GM23338 (cell line): ENCODE data around the gene ZBTB12. TPM values are rescaled to one million over a fixed set of nuclear protein-coding genes. Genes with fewer than 3 reads are reported as not detected.

ENCODE experiments used
- ATAC-seq: fragments of 200-7000 bp; cut with Tn5 transposase; 3 replicates; pipeline ENCODE4 v1.9.1; 2020
- DNase-seq: peaks from one replicate; pipeline ENCODE4 v3.0.0-alpha.2; 2015; ENCODE audit warnings: low spot score
- H2AFZ ChIP-seq: fragments of 200-600 bp; sonication (generic); 2 replicates; pipeline ENCODE4 v1.8.0; 2016; ENCODE audit warnings: antibody characterized with exemption, mild to moderate bottlenecking, moderate library complexity
- H3F3A ChIP-seq: fragments of 200-600 bp; sonication (generic); replicated peaks from 2 replicates; pipeline ENCODE4 v1.8.0; 2017; ENCODE audit warnings: antibody characterized with exemption, mixed run types, low read depth
- H3K27ac ChIP-seq: fragments of 200-600 bp; sonication (generic); 2 replicates; pipeline ENCODE4 v1.6.1; 2016; ENCODE audit warnings: low read depth
- H3K27me3 ChIP-seq: fragments of 200-600 bp; sonication (generic); 2 replicates; pipeline ENCODE4 v1.8.0; 2016; ENCODE audit warnings: mild to moderate bottlenecking, mixed run types, moderate library complexity; ENCODE audit not compliant: insufficient read depth
- H3K36me3 ChIP-seq: fragments of 200-600 bp; sonication (generic); 2 replicates; pipeline ENCODE4 v1.8.0; 2016; ENCODE audit warnings: mild to moderate bottlenecking; ENCODE audit not compliant: insufficient read depth
- H3K4me1 ChIP-seq: fragments of 200-600 bp; sonication (generic); 2 replicates; pipeline ENCODE4 v1.8.0; 2016; ENCODE audit warnings: mild to moderate bottlenecking, moderate library complexity; ENCODE audit not compliant: insufficient read depth
- H3K4me2 ChIP-seq: fragments of 200-600 bp; sonication (generic); 2 replicates; pipeline ENCODE4 v1.7.1; 2017; ENCODE audit warnings: mixed run types
- H3K4me3 ChIP-seq: fragments of 200-600 bp; sonication (generic); 2 replicates; pipeline ENCODE4 v1.6.1; 2016; ENCODE audit warnings: mixed run types
- H3K79me2 ChIP-seq: fragments of 200-600 bp; sonication (generic); replicated peaks from 2 replicates; pipeline ENCODE4 v1.8.0; 2017; ENCODE audit warnings: mild to moderate bottlenecking; ENCODE audit not compliant: insufficient read depth
- H3K9me2 ChIP-seq: fragments of 200-600 bp; sonication (generic); 2 replicates; pipeline ENCODE4 v1.8.0; 2017; ENCODE audit not compliant: insufficient read depth
- H4K20me1 ChIP-seq: fragments of 200-600 bp; sonication (generic); replicated peaks from 2 replicates; pipeline ENCODE4 v1.8.0; 2017; ENCODE audit warnings: mild to moderate bottlenecking; ENCODE audit not compliant: insufficient read depth
- H3K27ac Mint-ChIP-seq: 2 replicates; pipeline ENCODE4 v1.8.0; 2020; ENCODE audit warnings: inconsistent platforms, mild to moderate bottlenecking, moderate library complexity, mixed read lengths
- H3K27me3 Mint-ChIP-seq: 3 replicates; pipeline ENCODE4 v1.8.0; 2022; ENCODE audit warnings: low read depth, mild to moderate bottlenecking, moderate library complexity, mixed read lengths, inconsistent platforms; ENCODE audit not compliant: insufficient read depth, poor library complexity
- H3K36me3 Mint-ChIP-seq: 3 replicates; pipeline ENCODE4 v1.8.0; 2021; ENCODE audit warnings: low read depth, mild to moderate bottlenecking, inconsistent platforms, moderate library complexity, mixed read lengths
- H3K4me1 Mint-ChIP-seq: 3 replicates; pipeline ENCODE4 v1.8.0; 2020; ENCODE audit warnings: mild to moderate bottlenecking, inconsistent platforms, mixed read lengths
- H3K4me3 Mint-ChIP-seq: 3 replicates; pipeline ENCODE4 v1.8.0; 2021; ENCODE audit warnings: moderate library complexity, mild to moderate bottlenecking, inconsistent platforms, mixed read lengths
- H3K9me3 Mint-ChIP-seq: 3 replicates; pipeline ENCODE4 v1.8.0; 2020; ENCODE audit warnings: moderate library complexity, mild to moderate bottlenecking, inconsistent platforms, mixed read lengths
- CREB1 ChIP-seq: fragments of 250-450 bp; sonication (Bioruptor Pico); IDR thresholded peaks from 2 replicates; pipeline ENCODE4 v1.5.0; 2020; ENCODE audit warnings: low read depth, mild to moderate bottlenecking, moderate library complexity
- ETS1 ChIP-seq: IDR thresholded peaks from 2 replicates; pipeline ENCODE4 v1.6.1; 2016; ENCODE audit warnings: antibody characterized with exemption
- EZH2 ChIP-seq: fragments of 200-600 bp; sonication (generic); IDR thresholded peaks from one replicate; pipeline ENCODE4 v1.8.0; 2017; ENCODE audit warnings: antibody characterized with exemption, mild to moderate bottlenecking, low read depth; ENCODE audit not compliant: unreplicated experiment
- JUNB ChIP-seq: IDR thresholded peaks from one replicate; pipeline ENCODE4 v1.6.1; 2016; ENCODE audit warnings: antibody characterized with exemption; ENCODE audit not compliant: unreplicated experiment
- ZNF331 ChIP-seq: fragments of 250-450 bp; sonication (Bioruptor Pico); IDR thresholded peaks from 2 replicates; pipeline ENCODE4 v1.5.0; 2020; ENCODE audit warnings: low read depth, mild to moderate bottlenecking, moderate library complexity
- polyA plus RNA-seq: library from polyadenylated mRNA; unstranded; fragments of >200 nt; fragmentation: Nextera tagmentation; extraction: Ambion mirVana; gene quantifications from 2 replicates; pipeline ENCODE4 v1.2.1, GENCODE V29; 2016
- total RNA-seq: library from RNA; depleted of rRNA; stranded (reverse); fragments of >200 nt; shearing (Covaris generic); gene quantifications from 2 replicates; pipeline ENCODE4 v1.2.3, GENCODE V29; 2014
- TF ChIP-seq, protein P1 (sequence below): IDR thresholded peaks from one replicate; pipeline ENCODE4 v1.6.1; 2018; ENCODE audit warnings: antibody characterized with exemption; ENCODE audit not compliant: unreplicated experiment
- TF ChIP-seq, protein P2 (sequence below), 2 experiments: fragments of 200-600 bp in 1 of 2; sonication (generic) in 1 of 2; conservative IDR thresholded peaks; 2 replicates each; pipeline versions ENCODE4 v1.5.1 to v1.6.1; 2016 to 2017; ENCODE audit warnings: antibody characterized with exemption in 2 of 2, low read depth in 2 of 2, mild to moderate bottlenecking in 2 of 2, moderate library complexity in 1 of 2

Gene ZBTB12
- total and polyA plus RNA-seq, 2 experiments from 2014 or later = 0.18 to 14.4 TPM

- H3K27me3 Mint-ChIP-seq = peaks cover 26% of the 10 kb centered on the region
- TF ChIP-seq CREB1 = no peak
- no peak for TF ChIP-seq JUNB
- no peak for TF ChIP-seq ZNF331 (CRISPR knock-in tag)
- TF ChIP-seq, protein P1, sequence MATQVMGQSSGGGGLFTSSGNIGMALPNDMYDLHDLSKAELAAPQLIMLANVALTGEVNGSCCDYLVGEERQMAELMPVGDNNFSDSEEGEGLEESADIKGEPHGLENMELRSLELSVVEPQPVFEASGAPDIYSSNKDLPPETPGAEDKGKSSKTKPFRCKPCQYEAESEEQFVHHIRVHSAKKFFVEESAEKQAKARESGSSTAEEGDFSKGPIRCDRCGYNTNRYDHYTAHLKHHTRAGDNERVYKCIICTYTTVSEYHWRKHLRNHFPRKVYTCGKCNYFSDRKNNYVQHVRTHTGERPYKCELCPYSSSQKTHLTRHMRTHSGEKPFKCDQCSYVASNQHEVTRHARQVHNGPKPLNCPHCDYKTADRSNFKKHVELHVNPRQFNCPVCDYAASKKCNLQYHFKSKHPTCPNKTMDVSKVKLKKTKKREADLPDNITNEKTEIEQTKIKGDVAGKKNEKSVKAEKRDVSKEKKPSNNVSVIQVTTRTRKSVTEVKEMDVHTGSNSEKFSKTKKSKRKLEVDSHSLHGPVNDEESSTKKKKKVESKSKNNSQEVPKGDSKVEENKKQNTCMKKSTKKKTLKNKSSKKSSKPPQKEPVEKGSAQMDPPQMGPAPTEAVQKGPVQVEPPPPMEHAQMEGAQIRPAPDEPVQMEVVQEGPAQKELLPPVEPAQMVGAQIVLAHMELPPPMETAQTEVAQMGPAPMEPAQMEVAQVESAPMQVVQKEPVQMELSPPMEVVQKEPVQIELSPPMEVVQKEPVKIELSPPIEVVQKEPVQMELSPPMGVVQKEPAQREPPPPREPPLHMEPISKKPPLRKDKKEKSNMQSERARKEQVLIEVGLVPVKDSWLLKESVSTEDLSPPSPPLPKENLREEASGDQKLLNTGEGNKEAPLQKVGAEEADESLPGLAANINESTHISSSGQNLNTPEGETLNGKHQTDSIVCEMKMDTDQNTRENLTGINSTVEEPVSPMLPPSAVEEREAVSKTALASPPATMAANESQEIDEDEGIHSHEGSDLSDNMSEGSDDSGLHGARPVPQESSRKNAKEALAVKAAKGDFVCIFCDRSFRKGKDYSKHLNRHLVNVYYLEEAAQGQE = no peak
- no peak for TF ChIP-seq ETS1
- no peak for TF ChIP-seq EZH2
- H3K9me3 Mint-ChIP-seq = peaks cover 3% of the 10 kb centered on the region; the same call in 1 of the 3 replicates
- no peak overlapping the region for H3K27ac ChIP-seq
- ATAC-seq = 0 out of 3 replicates have a peak, but pooled peaks have one; percentile 16
- no peaks in the 10 kb centered on the region for H4K20me1 ChIP-seq
- H3K36me3 ChIP-seq = no peaks in the 10 kb centered on the region
- H3K4me2 ChIP-seq = no peak overlapping the region
- no peak overlapping the region for H3K4me3 Mint-ChIP-seq
- no peak overlapping the region for H3K27ac Mint-ChIP-seq
- no peak overlapping the region for H2AFZ ChIP-seq
- no peaks in the 10 kb centered on the region for H3K27me3 ChIP-seq
- H3K36me3 Mint-ChIP-seq = no peaks in the 10 kb centered on the region; the same call in 2 of the 3 replicates
- no peaks in the 10 kb centered on the region for H3K9me2 ChIP-seq
- no peaks in the 10 kb centered on the region for H3K4me1 ChIP-seq
- H3K4me1 Mint-ChIP-seq = peaks cover 7% of the 10 kb centered on the region
- DNase-seq = no peak
- no peak overlapping the region for H3K4me3 ChIP-seq
- no peaks in the 10 kb centered on the region for H3K79me2 ChIP-seq
- no peaks in the 10 kb centered on the region for H3F3A ChIP-seq
Measured at GRCh38 chr6:31945154-31945506, 43.2 kb upstream of the ZBTB12 start.

- no peak for ATAC-seq
- Mint-ChIP-seq H3K9me3 (peaks cover 3% of the 10 kb centered on the region; the same call in 1 of the 3 replicates), H3K36me3 (no peaks in the 10 kb centered on the region; the same call in 2 of the 3 replicates), H3K4me1 (peaks cover 9% of the 10 kb centered on the region), H3K27ac (no peak overlapping the region), H3K27me3 (peaks cover 26% of the 10 kb centered on the region), H3K4me3 (no peak overlapping the region)
- Histone ChIP-seq H3K4me2 (no peak overlapping the region), H2AFZ (no peak overlapping the region), H3K27me3 (no peaks in the 10 kb centered on the region), H3K4me1 (no peaks in the 10 kb centered on the region), H3K4me3 (no peak overlapping the region), H3K9me2 (no peaks in the 10 kb centered on the region), H3K36me3 (no peaks in the 10 kb centered on the region), H3K79me2 (no peaks in the 10 kb centered on the region), H4K20me1 (no peaks in the 10 kb centered on the region), H3F3A (no peaks in the 10 kb centered on the region), H3K27ac (no peak overlapping the region)
- no peak for DNase-seq
- TF ChIP-seq EZH2 (no peak), CREB1 (no peak), ETS1 (no peak), JUNB (no peak)
- TF ChIP-seq, protein P2, sequence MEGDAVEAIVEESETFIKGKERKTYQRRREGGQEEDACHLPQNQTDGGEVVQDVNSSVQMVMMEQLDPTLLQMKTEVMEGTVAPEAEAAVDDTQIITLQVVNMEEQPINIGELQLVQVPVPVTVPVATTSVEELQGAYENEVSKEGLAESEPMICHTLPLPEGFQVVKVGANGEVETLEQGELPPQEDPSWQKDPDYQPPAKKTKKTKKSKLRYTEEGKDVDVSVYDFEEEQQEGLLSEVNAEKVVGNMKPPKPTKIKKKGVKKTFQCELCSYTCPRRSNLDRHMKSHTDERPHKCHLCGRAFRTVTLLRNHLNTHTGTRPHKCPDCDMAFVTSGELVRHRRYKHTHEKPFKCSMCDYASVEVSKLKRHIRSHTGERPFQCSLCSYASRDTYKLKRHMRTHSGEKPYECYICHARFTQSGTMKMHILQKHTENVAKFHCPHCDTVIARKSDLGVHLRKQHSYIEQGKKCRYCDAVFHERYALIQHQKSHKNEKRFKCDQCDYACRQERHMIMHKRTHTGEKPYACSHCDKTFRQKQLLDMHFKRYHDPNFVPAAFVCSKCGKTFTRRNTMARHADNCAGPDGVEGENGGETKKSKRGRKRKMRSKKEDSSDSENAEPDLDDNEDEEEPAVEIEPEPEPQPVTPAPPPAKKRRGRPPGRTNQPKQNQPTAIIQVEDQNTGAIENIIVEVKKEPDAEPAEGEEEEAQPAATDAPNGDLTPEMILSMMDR (conservative IDR thresholded peaks at IDR 0.05; ENCODE audit: low read depth in 2 of 2) = no peak
Measured at GRCh38 chr6:31943742-31944141, 41.9 kb upstream of the ZBTB12 start.
